ENCODE measurements around the gene ESPL1. TPM values are rescaled to one million over a fixed set of nuclear protein-coding genes. Genes with fewer than 3 reads are reported as not detected.
A peak's percentile ranks its signal among the peaks of the same experiment; 100 is the strongest.
"Not testable (repeated sequence)": the region's sequence is repeated elsewhere in the genome, so short reads cannot be mapped to it uniquely, and the experiment has no call there.

Gene ESPL1
- total RNA-seq, 1 donor from 2014 or later = 2.6 TPM

DNA sequence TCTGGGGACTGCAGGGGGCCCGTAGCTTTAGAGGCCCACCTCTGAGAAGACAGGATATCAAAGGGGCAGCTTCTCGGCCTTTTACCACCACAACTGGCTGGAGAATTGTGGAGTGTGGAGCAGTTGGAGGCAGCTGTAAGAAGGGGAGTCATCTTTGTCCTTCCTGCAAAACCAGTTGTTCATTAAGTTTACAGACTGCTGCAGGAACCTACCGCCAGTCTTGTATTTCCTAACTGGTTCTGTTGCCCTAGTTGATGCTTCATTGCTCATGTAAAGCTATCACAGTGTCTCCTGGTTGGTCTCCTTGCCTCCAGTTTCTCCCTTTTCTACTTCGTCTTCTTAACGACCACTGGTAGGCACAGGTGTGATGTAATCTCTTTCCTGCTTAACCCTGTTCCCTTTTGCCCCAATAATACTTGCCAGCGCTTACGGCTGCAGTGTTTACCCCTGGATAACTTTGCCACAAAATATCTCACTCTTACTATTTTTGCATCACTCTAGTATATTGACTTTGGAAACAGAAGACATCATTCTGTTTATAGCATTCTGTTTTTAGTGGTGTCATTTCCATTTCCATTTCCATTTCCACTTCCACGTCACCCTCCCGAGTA, 11.9 kb downstream of the ESPL1 start:
- Histone ChIP-seq H3K27me3 (ENCODE audit: control insufficient read depth in 3 of 3, insufficient read depth in 3 of 3, low read length in 3 of 3) (no peaks in the 10 kb centered on the region), H3K9me3 (ENCODE audit: control insufficient read depth in 3 of 3, low read length in 3 of 3) (no peaks in the 10 kb centered on the region), H3K9ac (ENCODE audit: low read depth in 1 of 3, low read length in 3 of 3) (no peak overlapping the region), H3K4me3 (ENCODE audit: low read length in 3 of 3) (no peak overlapping the region), H3K4me1 (ENCODE audit: control insufficient read depth in 3 of 3, insufficient read depth in 3 of 3, low read length in 3 of 3) (no peaks in the 10 kb centered on the region), H3K27ac (ENCODE audit: low read depth, low read length) (no peak overlapping the region), H3K36me3 (ENCODE audit: control insufficient read depth in 3 of 3, insufficient read depth in 3 of 3, low read length in 3 of 3) (no peaks in the 10 kb centered on the region)

DNA sequence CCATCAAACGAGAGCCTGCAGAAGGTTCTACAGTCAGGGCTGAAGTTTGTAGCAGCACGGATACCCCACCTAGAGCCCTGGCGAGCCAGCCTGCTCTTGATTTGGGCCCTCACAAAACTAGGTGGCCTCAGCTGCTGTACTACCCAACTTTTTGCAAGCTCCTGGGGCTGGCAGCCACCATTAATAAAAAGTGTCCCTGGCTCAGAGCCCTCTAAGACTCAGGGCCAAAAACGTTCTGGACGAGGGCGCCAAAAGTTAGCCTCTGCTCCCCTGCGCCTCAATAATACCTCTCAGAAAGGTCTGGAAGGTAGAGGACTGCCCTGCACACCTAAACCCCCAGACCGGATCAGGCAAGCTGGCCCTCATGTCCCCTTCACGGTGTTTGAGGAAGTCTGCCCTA, 18.3 kb downstream of the ESPL1 start:
- Histone ChIP-seq H3K9me3 (ENCODE audit: control insufficient read depth in 3 of 3, low read length in 3 of 3) (no peaks in the 10 kb centered on the region), H3K4me3 (ENCODE audit: low read length in 3 of 3) (no peak overlapping the region), H3K36me3 (ENCODE audit: control insufficient read depth in 3 of 3, insufficient read depth in 3 of 3, low read length in 3 of 3) (no peaks in the 10 kb centered on the region), H3K4me1 (ENCODE audit: control insufficient read depth in 3 of 3, insufficient read depth in 3 of 3, low read length in 3 of 3) (no peaks in the 10 kb centered on the region), H3K27ac (ENCODE audit: low read depth, low read length) (no peak overlapping the region), H3K9ac (ENCODE audit: low read depth in 1 of 3, low read length in 3 of 3) (no peak overlapping the region), H3K27me3 (ENCODE audit: control insufficient read depth in 3 of 3, insufficient read depth in 3 of 3, low read length in 3 of 3) (no peaks in the 10 kb centered on the region)

- no peaks in the 10 kb centered on the region for H3K4me1 ChIP-seq (ENCODE audit: control insufficient read depth in 3 of 3, insufficient read depth in 3 of 3, low read length in 3 of 3)
- H3K4me3 ChIP-seq (ENCODE audit: low read length in 3 of 3) = no peak overlapping the region
- no peaks in the 10 kb centered on the region for H3K36me3 ChIP-seq (ENCODE audit: control insufficient read depth in 3 of 3, insufficient read depth in 3 of 3, low read length in 3 of 3)
Measured at GRCh38 chr12:53287741-53288216, 19.7 kb downstream of the ESPL1 start.

DNA sequence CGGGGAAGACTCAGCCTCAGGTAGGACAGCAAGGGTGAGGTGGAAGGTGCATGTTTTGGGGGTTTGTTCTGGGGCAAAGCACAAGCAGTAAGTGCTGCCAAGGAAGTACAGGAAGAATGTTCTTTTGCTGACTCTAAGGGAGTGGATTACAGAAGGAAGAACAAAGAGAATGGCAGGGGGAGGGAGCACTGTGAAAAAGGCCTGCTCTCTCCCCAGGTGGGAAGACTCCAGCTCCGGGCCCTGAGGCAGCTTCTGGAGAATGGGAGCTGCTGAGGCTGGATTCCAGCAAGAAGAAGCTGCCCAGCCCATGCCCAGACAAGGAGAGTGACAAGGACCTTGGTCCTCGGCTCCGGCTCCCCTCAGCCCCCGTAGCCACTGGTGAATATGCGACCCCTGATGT, 20.2 kb downstream of the ESPL1 start:
- no peaks in the 10 kb centered on the region for H3K27me3 ChIP-seq (ENCODE audit: control insufficient read depth in 3 of 3, insufficient read depth in 3 of 3, low read length in 3 of 3)
- no peaks in the 10 kb centered on the region for H3K36me3 ChIP-seq (ENCODE audit: control insufficient read depth in 3 of 3, insufficient read depth in 3 of 3, low read length in 3 of 3)
- no peak overlapping the region for H3K4me3 ChIP-seq (ENCODE audit: low read length in 3 of 3)
- no peaks in the 10 kb centered on the region for H3K9me3 ChIP-seq (ENCODE audit: control insufficient read depth in 3 of 3, low read length in 3 of 3)
- H3K9ac ChIP-seq (ENCODE audit: low read depth in 1 of 3, low read length in 3 of 3) = peak overlapping the region in 1 of 3 donors; percentile 3
- no peak overlapping the region for H3K27ac ChIP-seq (ENCODE audit: low read depth, low read length)
- no peaks in the 10 kb centered on the region for H3K4me1 ChIP-seq (ENCODE audit: control insufficient read depth in 3 of 3, insufficient read depth in 3 of 3, low read length in 3 of 3)

More at GRCh38 chr12:53287741-53288216, 19.7 kb downstream of the ESPL1 start:
- Histone ChIP-seq H3K27ac (ENCODE audit: low read depth, low read length) (no peak overlapping the region), H3K9me3 (ENCODE audit: control insufficient read depth in 3 of 3, low read length in 3 of 3) (no peaks in the 10 kb centered on the region), H3K9ac (ENCODE audit: low read depth in 1 of 3, low read length in 3 of 3) (peak overlapping the region in 1 of 3 donors; percentile 3), H3K27me3 (ENCODE audit: control insufficient read depth in 3 of 3, insufficient read depth in 3 of 3, low read length in 3 of 3) (no peaks in the 10 kb centered on the region)

- Histone ChIP-seq H3K9ac (ENCODE audit: low read depth in 1 of 3, low read length in 3 of 3) (peak overlapping the region in 1 of 3 donors; percentile 33), H3K9me3 (ENCODE audit: control insufficient read depth in 3 of 3, low read length in 3 of 3) (no peaks in the 10 kb centered on the region), H3K4me3 (ENCODE audit: low read length in 3 of 3) (no peak overlapping the region), H3K36me3 (ENCODE audit: control insufficient read depth in 3 of 3, insufficient read depth in 3 of 3, low read length in 3 of 3) (no peaks in the 10 kb centered on the region), H3K27ac (ENCODE audit: low read depth, low read length) (no peak overlapping the region), H3K27me3 (ENCODE audit: control insufficient read depth in 3 of 3, insufficient read depth in 3 of 3, low read length in 3 of 3) (no peaks in the 10 kb centered on the region), H3K4me1 (ENCODE audit: control insufficient read depth in 3 of 3, insufficient read depth in 3 of 3, low read length in 3 of 3) (peaks cover 3 to 4% (median 4%) of the 10 kb centered on the region in 3 donors)
Measured at GRCh38 chr12:53289891-53290290, 21.8 kb downstream of the ESPL1 start.

DNA sequence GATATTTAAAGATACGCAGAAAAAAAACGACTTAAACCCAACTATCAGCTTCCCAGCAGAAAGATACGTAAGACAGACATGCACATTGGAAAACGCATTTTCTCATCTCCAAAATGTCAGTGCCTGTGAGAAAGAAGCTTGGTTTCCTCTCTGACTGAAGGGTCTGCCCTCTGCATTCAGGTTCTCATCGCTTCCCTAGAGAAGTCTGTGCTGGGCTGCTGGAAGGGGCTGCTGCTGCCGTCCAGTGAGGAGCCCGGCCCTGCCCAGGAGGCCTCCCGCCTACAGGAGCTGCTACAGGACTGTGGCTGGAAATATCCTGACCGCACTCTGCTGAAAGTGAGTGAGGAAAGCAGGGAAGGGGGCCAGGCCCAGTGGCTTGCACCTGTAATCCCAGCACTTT, 22.6 kb downstream of the ESPL1 start:
- Histone ChIP-seq H3K36me3 (ENCODE audit: control insufficient read depth in 3 of 3, insufficient read depth in 3 of 3, low read length in 3 of 3) (no peaks in the 10 kb centered on the region), H3K9ac (ENCODE audit: low read depth in 1 of 3, low read length in 3 of 3) (no peak overlapping the region), H3K27me3 (ENCODE audit: control insufficient read depth in 3 of 3, insufficient read depth in 3 of 3, low read length in 3 of 3) (no peaks in the 10 kb centered on the region), H3K4me1 (ENCODE audit: control insufficient read depth in 3 of 3, insufficient read depth in 3 of 3, low read length in 3 of 3) (peaks cover 7 to 12% (median 7%) of the 10 kb centered on the region in 3 donors), H3K27ac (ENCODE audit: low read depth, low read length) (no peak overlapping the region), H3K9me3 (ENCODE audit: control insufficient read depth in 3 of 3, low read length in 3 of 3) (no peaks in the 10 kb centered on the region), H3K4me3 (ENCODE audit: low read length in 3 of 3) (no peak overlapping the region)

GRCh38 chr12:53292426-53292825, 24.3 kb downstream of the ESPL1 start:
- Histone ChIP-seq H3K36me3 (ENCODE audit: control insufficient read depth in 3 of 3, insufficient read depth in 3 of 3, low read length in 3 of 3) (peaks cover 0 to 3% (median 3%) of the 10 kb centered on the region in 3 donors), H3K27ac (ENCODE audit: low read depth, low read length) (no peak overlapping the region), H3K4me1 (ENCODE audit: control insufficient read depth in 3 of 3, insufficient read depth in 3 of 3, low read length in 3 of 3) (peaks cover 19 to 29% (median 20%) of the 10 kb centered on the region in 3 donors), H3K9ac (ENCODE audit: low read depth in 1 of 3, low read length in 3 of 3) (peak overlapping the region in 1 of 3 donors; percentile 50), H3K9me3 (ENCODE audit: control insufficient read depth in 3 of 3, low read length in 3 of 3) (no peaks in the 10 kb centered on the region), H3K27me3 (ENCODE audit: control insufficient read depth in 3 of 3, insufficient read depth in 3 of 3, low read length in 3 of 3) (no peaks in the 10 kb centered on the region), H3K4me3 (ENCODE audit: low read length in 3 of 3) (no peak overlapping the region)

DNA sequence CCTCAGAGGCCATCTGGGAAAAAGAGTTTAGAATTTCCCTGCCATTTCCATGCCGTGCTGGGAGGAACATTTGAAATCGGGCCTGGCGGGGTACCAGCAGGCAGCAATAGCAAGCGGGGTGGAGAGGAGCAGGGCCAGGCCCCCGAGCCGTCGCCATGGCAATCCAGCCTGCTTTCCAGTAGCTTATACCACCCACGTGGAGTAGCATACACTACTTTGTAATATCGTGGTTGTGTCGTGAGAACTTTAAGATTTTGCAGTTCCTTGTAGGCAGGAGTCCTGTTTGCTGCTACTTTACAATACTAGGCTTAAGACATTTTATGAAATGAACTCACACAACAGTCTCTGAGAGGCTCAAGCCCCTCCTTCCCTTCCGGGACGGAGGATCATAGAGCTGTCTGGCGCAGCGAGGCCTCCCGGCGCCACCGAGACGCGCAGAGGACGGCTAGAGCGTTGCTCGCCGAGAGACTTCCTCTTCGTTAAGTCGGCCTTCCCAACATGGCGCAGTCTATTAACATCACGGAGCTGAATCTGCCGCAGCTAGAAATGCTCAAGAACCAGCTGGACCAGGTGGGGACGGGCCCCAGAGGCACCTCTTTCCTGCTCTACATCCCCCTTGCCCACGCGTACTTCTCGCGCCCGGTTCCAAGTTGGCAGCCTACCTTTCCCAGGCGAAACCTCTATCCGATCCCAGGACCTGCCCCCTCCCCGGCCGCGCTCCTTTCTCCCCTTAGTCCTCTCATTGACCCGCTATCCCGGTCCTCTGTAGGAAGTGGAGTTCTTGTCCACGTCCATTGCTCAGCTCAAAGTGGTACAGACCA, 27.2 kb downstream of the ESPL1 start, which contains the start of gene PFDN5:
Gene PFDN5 (plus strand): TSS at position 473 of the 821 bp plus-strand sequence. CDS start 26 bp downstream, at position 499.
- H3K27me3 ChIP-seq (ENCODE audit: control insufficient read depth in 3 of 3, insufficient read depth in 3 of 3, low read length in 3 of 3) = no peaks in the 10 kb centered on the region

GRCh38 chr12:53295891-53296219, 27.8 kb downstream of the ESPL1 start:
- H3K9ac ChIP-seq (ENCODE audit: low read depth in 1 of 3, low read length in 3 of 3) = peak overlapping the region; percentile 94 to 98 (median 97)
- peak overlapping the region; percentile 86 for H3K27ac ChIP-seq (ENCODE audit: low read depth, low read length)
- no peaks in the 10 kb centered on the region for H3K9me3 ChIP-seq (ENCODE audit: control insufficient read depth in 3 of 3, low read length in 3 of 3)
- H3K4me1 ChIP-seq (ENCODE audit: control insufficient read depth in 3 of 3, insufficient read depth in 3 of 3, low read length in 3 of 3) = peaks cover 41 to 57% (median 42%) of the 10 kb centered on the region in 3 donors
- H3K27me3 ChIP-seq (ENCODE audit: control insufficient read depth in 3 of 3, insufficient read depth in 3 of 3, low read length in 3 of 3) = no peaks in the 10 kb centered on the region
- peak overlapping the region; percentile 92 to 99 (median 94) for H3K4me3 ChIP-seq (ENCODE audit: low read length in 3 of 3)
- peaks cover 7 to 14% (median 10%) of the 10 kb centered on the region in 3 donors for H3K36me3 ChIP-seq (ENCODE audit: control insufficient read depth in 3 of 3, insufficient read depth in 3 of 3, low read length in 3 of 3)

More for the DNA sequence above, 27.2 kb downstream of the ESPL1 start, which contains the start of gene PFDN5:
- Histone ChIP-seq H3K4me3 (ENCODE audit: low read length in 3 of 3) (peak within 1 kb of the TSS; percentile 92 to 99 (median 94)), H3K9me3 (ENCODE audit: control insufficient read depth in 3 of 3, low read length in 3 of 3) (no peaks in the 10 kb centered on the region), H3K9ac (ENCODE audit: low read depth in 1 of 3, low read length in 3 of 3) (peak within 1 kb of the TSS; percentile 94 to 98 (median 97)), H3K36me3 (ENCODE audit: control insufficient read depth in 3 of 3, insufficient read depth in 3 of 3, low read length in 3 of 3) (peaks cover 7 to 14% (median 10%) of the 10 kb centered on the region in 3 donors), H3K27ac (ENCODE audit: low read depth, low read length) (peak within 1 kb of the TSS; percentile 86), H3K4me1 (ENCODE audit: control insufficient read depth in 3 of 3, insufficient read depth in 3 of 3, low read length in 3 of 3) (peaks cover 37 to 52% (median 37%) of the 10 kb centered on the region in 3 donors)

- H3K4me3 ChIP-seq (ENCODE audit: low read length in 3 of 3); H3K27ac ChIP-seq (ENCODE audit: low read depth, low read length); H3K9me3 ChIP-seq (ENCODE audit: control insufficient read depth in 3 of 3, low read length in 3 of 3); H3K27me3 ChIP-seq (ENCODE audit: control insufficient read depth in 3 of 3, insufficient read depth in 3 of 3, low read length in 3 of 3): not testable (repeated sequence)
- peaks cover 41 to 57% (median 42%) of the 10 kb centered on the region in 3 donors for H3K4me1 ChIP-seq (ENCODE audit: control insufficient read depth in 3 of 3, insufficient read depth in 3 of 3, low read length in 3 of 3)
- peaks cover 9 to 16% (median 13%) of the 10 kb centered on the region in 3 donors for H3K36me3 ChIP-seq (ENCODE audit: control insufficient read depth in 3 of 3, insufficient read depth in 3 of 3, low read length in 3 of 3)
- peak overlapping the region in 1 of 3 donors; percentile 3 for H3K9ac ChIP-seq (ENCODE audit: low read depth in 1 of 3, low read length in 3 of 3)
Measured at GRCh38 chr12:53297106-53297505, 29.0 kb downstream of the ESPL1 start.

Data from skeletal muscle tissue (tissue), 4 donors.